ENCODE measurements around the gene XXYLT1.

DNA sequence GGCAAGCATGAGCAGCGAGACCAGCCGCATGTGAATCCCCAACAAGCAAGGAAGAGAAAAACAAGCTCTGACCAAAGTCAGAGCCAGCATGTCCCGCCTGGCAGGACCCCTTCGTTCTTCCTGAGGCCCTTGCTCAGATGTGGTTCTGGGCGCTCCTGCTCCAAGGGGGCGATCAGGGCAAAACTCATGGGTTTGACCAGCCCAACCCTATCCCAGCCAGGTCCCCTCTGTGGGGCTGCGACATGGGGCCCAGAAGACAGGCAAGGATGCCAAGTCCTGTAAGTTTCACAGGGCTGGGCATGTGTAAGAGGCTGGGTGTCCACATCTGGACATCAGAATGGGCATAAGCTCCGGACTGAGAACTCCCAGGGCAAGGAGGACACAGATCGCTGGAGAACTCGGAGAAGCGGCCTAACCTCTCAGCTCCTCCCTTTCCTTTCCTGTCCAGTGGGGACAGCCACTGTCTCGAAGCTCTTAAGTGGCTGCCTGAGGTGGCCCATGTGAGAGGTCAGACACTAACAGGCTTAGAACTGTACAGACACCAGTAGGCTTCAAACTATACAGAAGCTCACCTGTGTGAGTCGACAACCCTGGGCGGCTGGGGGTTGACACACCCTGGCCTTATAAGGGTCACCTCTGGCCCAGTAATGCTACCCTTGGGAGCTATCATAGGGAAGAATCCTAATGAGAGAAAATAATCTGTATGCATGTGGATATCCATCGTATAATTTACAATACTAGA lies 48.9 kb downstream of the XXYLT1 start:
- TF ChIP-seq ESRRA (CRISPR knock-in tag; IDR thresholded peaks at IDR 0.05; ENCODE audit: borderline replicate concordance) (no peak), CTCF (IDR thresholded peaks at IDR 0.05) (no peak), MAX (CRISPR knock-in tag; IDR thresholded peaks at IDR 0.05) (no peak)

Measured in WTC11 (cell line).